Activated CD4-positive, alpha-beta T cell treated with anti-CD3 and anti-CD28 coated beads, Interleukin-2, amount 50 U/mL, for 4 hours (primary cell): ENCODE results near the gene SAP25.
"Not testable (repeated sequence)": the region's sequence is repeated elsewhere in the genome, so short reads cannot be mapped to it uniquely, and the experiment has no call there.

Experiments used
- DNase-seq, 2 experiments: peaks; one replicate each; pipeline ENCODE4 v3.0.0-alpha.2; 2020

Gene SAP25

DNA sequence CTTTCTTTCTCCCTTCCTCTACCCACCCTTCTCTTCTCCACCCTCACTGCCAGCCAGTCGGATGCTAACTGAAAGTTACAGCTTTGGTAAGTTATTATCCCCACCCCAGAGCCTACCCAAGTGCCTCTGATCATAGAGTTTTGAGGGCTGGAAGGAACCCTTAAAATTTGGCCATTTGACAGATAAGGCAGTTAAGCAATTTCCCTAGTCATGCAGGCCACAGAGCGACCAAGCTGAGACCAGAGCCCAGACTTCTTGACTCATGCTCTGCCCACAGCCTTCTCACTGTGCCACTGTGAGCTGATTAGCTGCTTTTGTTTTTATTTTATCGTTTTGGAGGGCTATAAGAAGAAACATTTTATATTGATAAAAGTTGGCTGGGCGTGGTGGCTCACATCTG is 17.2 kb downstream of the SAP25 start:
- DNase-seq = no peak

DNA sequence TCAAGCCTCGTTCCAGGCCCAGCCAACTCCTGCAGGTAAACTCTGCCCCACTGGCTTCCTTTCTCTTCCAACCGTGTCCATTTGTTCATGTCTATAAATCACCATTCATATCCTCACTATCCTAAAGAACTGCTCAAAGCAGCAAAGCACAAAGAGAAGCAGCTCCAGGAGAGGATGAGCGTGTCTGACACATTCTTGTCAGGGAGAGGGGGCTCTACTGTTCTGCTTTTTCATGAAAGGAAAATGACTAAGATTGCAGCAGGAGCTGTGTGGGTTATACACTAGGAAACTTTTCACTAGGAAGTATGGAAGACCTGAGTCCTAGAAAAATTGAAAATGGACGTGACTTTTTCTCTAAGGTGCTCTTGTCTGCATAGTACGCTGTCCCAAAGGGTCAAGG is 18.0 kb downstream of the SAP25 start:
- DNase-seq = no peak

DNA sequence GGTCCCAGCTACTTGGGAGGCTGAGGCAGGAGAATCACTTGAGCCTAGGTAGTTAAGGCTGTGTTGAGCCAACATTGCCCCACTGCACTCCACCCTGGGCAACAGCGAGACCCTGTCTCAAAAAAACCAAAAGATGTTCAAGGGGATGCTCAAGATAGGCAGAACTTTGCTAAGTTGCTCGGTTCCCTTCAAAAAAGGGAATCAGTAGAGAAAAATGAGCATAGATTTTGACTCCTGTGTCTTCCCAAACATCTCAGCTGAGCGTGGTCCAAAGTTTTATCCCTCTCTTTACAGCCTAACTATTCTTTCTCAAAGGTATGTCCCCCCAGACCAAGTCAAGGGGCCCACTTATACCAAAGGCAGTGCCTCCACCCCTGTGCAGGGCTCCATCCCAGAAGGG is 20.7 kb downstream of the SAP25 start:
- DNase-seq = no peak

DNA sequence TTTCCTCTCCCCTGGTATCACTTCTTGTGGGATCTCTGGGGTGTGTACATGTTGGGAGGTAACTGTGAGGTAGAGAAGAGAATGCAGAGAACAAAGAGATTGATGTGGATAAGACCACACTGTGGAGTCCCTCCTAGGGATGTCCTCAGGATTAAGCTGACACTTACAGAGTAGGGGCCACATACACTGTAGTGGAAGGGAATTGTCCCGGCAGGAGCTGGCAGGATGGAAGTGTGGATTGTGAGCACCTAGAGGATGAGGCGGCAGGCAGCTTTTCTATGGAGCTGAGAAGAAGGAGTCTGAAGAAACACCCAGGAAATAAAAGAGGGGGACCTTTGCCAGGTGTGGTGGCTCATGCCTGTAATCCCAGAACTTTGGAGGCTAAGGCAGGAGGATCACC is 21.2 kb downstream of the SAP25 start:
- DNase-seq = no peak

DNA sequence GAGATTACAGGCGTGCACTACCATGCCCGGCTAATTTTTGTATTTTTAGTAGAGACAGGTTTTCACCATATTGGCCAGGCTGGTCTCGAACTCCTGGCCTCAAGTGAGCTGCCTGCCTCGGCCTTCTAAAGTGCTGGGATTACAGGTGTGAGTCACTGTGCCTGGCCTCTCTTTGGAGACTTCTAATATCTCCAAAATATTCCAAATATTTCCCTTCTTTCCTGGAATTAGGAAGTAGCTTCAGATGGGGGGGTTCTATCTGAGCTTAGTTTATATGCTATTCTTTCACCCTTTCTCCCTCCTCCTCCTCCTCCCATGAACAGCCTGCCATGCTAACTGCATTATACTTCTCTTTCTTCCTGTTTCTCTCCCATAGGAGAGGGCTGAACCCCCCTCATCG is 25.3 kb downstream of the SAP25 start:
- DNase-seq = not testable (repeated sequence)

DNA sequence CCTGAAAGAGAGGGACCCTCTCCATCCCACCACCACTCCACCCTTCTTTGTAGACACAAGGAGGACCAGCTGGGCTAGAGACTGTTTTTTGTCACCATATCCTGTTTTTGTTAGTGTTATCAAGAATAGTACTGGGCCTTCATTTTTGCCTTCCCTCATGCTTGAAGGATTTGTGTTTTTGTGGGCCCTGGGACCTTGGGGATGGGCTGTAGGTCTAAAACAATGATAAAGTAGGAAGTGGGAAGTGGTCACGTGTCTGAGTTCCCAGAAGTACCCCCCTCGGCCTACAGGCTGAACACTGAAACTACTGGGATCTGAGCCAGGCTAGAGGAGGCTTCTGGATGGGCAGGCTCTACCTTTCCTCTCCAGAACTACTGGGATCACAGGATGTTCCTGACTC is 25.8 kb downstream of the SAP25 start:
- DNase-seq = no peak

DNA sequence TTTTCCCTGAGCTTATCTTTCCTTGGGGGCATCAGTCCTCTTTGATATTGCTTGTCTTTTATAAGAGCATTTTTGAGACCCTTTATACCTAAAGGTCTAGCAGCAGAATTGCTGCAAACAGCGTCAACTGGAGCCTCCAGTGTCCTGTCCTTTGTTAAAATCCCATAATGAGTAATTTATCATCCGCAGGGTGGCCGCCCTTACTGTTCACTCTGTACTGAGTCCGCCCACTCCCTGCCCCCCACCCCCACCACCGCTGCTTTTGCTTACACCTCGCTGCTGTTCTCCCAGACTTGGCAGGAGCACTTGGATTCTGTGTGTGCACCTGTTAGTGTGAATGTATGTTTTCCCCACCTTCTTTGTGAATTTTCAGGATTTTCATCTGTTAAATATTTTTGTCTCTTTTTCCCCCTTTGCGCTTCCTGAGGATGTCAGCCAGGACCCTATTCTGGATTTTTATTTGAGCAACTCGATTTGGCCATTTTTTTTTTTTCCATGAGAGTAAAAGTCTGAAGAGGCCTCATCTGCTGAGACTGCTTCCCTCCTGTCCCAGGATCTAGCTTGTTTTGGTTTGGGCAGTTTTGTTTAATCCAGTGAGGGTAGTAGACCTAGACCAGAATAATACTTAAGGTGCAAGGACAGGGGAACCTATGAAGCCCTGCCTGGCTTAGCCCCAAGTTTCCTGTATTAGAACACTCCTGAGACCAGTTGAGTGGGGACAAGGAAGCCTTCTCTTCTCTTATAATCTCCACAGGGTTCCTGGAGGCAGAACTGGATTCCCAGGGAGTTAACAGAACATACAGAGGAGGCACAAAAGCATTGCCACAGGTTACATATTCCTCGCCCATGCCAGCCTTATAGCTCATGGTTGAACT is 26.5 kb downstream of the SAP25 start:
- no peak for DNase-seq

DNA sequence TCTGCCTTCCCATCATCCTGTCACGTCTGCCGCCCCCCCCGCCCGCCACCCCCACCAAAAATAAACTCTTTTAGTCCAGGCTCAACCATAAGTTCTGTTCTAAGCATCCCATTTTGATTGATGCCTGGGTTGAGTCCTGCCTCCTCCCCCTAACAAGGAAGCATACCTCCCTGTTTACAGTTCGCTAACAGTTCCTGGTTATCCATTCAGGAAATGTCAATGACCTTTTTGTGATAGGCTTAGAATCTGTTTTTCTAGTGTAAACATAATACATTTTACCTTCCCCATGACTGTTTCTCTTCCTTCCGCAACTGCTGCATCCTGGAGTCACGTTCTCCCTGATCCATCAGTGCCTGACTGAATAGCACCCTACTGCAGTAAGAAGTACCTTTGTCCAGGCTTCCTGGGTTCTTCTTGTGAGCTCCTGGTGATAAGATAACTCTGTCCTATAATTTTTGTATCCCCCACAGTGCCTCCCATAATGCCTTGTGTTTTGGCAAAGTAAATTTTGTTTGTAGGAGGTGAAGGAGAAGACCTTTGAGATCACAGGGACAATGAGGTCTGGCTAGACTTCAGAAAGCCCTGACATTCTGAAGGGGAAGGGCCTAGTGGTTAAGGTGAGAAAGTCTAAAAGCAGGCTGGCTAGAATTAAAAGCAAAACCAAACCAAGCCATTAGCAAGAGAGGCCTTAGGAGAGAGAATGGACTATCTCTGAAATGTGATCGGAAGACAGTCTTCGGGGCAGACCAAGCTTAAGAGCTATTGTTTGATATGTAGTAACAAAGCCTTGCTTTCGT is 27.4 kb downstream of the SAP25 start:
- no peak for DNase-seq

DNA sequence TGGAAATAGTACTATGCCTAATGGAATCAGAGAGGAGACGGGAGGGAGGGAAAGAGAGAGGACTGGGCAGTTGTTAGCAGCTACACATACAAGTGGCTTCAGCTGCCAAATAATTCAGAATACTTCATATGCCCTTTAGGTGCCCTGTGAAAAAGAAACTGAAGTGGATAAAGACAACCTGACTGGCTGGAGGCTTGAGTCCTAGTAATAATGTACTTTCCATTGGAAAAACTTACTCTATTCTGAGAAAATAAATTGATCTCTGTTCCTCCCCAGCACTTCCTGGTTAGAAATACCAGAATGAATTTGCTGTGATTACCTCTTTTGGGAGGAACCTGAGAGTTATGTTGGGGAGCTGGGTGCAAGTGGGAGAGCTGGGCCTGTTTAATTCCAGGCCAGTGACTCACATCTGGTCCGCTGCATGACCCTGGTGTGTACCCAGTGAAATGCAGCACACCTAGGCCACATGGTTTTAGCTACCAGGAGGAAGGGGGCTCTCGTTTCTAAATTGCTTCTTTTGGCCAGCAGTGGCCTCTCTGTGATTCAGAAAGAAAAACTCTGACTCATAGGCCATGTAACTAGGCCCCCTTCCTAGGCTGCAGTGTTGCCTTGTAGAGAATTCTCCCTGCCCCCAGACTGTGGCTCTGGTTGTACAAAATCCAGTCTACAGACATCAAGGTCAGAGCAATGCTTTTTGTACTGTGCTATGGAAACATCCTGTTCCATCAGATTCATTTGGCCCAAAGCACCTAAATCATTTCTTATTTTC is 28.2 kb downstream of the SAP25 start:
- DNase-seq = peak; percentile 25 to 43

DNA sequence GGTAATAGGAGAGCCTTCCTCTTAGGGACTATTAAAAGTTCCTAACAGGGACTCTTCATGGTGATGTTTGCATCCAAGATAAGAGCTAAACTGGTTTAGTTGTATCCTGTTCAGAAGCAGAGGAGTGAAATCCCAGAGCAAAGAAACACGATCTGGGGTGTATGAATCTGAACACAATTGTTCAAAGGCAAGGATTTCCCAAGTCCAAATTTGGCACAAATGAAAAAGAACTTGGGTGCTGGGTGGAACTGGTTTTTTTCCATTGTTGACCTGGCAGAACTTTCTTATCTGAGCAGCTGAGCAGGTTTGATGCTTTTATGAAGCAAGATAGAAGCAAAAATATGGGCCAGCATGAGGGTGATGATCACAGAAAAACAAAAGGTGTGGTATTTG is 28.7 kb downstream of the SAP25 start:
- no peak for DNase-seq

DNA sequence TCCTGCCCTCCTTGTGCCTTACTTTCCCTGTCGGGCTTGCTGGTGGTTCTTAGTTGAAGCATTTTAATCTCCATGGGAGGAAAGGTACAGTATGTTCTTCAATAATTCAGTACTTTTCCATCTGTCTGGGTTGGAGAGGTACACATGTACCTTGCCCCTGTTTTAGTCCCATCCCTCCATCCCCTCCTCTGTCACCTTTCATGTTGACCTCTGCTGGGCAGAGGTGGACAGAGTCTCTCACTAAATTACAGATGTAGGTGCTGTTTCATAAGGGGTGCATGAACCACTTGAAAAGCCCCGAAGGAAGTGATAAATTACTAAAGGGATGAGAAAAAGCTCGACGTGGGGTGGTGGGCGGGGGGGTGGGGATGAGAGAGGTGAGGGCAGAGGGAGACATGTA is 29.3 kb downstream of the SAP25 start:
- DNase-seq = no peak

DNA sequence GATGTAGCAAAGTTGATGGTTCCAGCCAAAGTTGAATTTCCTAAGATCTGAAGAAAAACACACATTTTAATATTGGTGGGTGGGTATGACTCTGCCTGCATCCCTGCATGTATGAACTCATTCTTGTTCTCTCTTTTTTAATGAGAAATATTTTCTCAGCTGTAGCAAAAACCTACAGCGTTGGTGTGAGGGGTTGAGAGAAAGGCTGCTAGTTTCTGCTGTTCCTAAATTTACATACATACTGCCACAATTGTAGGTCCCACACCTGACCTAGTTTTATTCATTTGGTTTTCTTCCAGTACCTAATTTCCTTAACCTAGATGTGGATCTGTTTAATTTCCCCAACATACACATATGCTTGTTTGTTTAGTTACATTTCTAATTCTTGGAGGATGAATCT is 30.1 kb downstream of the SAP25 start:
- no peak for DNase-seq

DNA sequence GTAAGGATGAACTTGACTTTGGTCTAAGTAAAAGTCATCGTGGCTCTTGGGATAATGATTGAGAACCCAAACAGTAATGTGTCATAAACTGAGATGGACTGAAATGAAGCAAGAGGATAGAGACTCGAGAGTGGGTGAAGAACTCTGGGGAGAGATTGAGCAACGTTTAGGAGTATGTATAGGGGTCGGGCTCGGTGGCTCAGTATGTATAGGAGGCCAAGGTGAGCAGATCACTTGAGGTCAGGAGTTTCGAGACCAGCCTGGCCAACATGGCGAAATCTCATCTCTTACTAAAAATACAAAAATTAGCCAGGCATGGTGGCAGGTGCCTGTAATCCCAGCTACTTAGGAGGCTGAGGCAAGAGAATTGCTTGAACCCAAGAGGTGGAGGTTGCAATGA is 32.4 kb downstream of the SAP25 start:
- not testable (repeated sequence) for DNase-seq

DNA sequence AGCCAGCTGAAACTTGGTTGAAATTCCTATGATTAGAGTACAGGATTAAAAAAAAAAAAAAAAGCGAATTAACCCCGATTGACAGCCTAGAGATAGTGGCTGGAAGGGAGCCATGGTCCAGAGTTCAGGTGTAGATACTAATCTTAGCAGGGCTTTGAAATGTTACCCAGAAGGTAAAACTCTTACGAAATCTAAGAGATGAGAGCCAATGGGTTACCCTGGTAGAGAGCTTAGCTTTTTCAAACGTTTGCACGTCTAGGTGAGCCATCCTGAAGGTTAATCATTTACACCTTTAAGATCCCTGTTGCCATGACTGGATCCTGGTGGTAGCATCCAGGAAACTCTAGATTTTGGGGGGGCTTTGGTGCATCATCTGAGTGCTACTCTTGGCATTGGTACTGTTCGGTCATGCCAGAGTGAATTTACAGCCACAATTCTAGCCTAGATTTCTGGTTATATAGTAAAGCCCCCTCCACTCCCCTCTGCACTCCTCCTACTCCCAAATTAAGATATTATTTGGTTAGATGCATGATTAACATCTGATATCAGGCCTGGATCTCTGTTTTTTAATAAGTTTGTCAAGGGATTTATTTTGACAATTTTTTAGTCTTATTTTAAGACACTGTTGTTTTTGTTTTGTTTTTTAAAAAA is 33.5 kb downstream of the SAP25 start:
- DNase-seq = no peak

DNA sequence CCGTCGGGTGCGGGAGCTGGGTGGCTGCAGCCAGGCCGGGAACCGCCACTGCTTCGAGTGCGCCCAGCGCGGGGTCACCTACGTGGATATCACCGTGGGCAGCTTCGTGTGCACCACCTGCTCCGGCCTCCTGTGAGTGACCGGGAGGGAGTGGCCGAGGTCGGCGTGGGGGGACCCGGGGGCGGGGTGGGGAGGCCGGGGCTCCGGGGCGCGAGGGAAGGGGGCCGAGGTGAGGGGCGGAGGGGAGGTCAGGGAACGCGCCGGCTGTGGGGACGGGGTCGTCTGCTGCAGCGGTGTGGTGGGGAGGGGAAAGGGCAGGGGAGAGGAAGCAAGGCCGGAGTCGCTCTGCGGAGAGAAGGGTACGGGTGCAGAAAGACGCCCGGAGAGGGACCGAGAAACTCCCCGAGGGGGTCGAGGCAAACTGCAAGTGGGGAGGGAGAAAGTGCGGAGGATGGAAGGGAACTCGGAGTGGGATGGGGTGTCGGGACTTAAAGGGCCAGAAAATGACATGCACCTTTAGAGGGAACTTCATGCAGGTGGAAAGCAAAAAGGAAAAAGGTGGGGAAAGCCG is 34.2 kb downstream of the SAP25 start:
- no peak for DNase-seq

DNA sequence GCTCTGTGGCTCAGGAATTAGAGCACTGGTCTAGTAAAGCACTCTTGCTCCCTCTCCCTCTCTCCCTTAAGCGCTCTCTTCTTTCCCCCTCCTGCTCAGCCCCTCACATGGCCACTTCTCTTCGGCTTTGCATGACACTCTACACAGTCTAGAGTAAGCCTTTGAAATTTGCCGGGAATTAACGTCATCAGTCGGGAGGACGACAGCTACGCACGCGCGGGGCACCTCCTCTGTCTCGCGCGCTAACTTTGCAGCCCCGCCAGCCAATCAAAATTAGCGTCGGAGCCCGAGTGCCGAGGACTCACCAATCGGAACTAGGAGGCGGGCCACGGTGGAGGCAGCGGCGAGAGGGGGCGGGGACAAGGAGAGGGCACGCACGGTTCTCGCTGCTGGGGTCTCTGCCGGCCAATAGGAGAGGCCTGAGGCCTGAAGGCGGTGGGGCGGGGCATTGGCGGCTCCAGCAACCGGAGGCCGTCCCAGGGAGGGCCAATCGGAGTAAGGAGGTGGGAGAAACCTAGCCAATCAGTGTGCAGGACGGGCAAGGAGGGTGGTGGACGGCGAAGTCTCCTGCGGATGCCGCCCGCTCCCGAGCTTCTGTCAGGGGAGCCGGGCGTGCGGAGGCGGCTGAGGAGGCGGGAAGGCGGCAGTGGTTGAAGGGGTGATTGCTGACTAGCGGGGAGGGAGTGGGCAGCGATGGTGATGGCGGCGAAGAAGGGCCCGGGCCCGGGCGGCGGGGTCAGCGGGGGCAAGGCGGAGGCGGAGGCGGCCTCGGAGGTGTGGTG is 34.9 kb downstream of the SAP25 start, which contains the start of gene AGFG2:
Gene AGFG2, plus strand, starts transcription at position 550 of the 782 bp plus-strand sequence. Its CDS starts 144 bp downstream, at position 694.
- peak; percentile 100 for DNase-seq

DNA sequence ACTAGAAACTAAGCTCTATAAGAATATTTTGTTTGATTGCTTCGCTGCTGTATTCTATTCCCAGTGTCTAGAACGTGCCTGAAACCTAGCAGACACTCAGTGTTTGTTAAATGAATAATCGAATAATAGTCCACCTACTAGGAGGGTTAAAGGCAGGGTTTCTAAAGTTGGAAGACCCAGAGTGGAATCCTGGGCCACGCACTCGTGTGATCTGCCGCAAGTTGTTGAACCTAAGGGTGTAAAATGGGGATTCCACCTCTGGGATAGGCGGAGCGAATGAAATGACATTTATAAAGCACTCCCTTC is 35.4 kb downstream of the SAP25 start:
- DNase-seq = no peak

DNA sequence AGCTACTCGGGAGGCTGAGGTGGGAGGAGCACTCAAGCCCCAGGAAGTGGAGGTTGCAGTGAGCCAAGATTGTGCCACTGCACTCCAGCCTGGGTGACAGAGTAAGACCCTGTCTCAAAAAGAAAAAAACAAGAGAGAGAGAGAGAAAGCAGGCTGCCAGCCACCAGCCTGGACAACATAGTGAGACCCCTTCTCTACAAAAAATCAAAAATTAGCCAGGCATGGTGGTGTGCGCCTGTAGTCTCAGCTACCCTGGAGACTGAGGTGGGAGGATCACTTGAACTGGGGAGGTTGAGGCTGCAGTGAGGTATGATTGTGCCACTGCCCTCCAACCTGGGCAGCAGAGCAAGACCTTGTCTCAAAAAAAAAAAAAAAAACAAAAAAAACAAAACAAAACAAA is 37.0 kb downstream of the SAP25 start:
- DNase-seq = not testable (repeated sequence)

DNA sequence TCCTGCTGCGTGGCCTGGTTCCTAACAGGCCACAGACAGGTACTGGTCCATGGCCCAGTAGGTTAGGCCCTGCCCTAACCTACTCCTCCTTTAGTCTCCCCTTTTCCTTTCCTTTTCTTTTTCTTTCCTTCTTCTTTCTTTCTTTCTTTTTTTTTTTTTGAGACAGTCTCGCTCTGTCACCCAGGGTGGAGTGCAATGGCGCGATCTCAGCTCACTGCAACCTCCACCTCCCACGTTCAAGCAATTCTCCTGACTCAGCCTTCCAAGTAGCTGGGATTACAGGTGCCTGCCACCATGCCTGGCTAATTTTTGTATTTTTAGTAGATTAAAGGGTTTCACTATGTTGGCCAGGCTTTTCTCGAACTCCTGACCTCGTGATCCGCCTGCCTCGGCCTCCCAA is 37.7 kb downstream of the SAP25 start:
- not testable (repeated sequence) for DNase-seq

DNA sequence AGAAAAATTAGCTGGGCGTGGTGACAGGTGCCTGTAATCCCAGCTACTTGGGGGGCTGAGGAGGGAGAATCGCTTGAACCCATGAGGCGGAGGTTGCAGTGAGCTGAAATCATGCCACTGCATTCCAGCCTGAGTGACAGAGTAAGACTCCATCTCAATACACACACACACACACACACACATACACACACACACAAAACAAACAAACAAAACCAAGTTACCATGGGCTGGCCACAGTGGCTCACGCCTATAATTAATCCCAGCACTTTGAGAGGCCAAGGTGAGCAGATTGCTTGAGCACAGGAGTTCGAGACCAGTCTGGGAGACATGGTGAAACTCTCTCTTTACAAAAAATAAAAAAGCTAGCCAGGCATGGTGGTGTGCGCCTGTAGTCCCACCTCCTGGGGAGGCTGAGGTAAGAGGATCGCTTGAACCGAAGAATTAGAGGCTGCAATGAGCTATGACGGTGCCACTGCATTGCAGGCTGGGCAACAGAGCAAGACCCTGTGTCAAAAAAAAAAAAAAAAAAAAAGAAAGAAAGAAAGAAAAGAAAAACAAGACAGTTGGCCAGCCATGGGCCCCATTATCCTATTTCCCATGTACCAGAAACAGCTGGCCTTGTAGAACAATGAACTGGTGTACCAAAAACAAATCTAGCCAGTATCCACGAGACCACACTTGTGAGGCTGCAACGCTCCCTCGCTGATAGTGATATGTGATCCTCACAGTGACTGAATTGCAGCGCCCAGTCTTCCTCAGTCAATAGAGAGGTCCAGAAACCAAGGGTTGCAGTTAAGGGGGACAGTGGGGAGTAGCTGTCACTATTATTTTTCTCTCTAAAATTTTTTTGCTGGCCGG is 41.3 kb downstream of the SAP25 start:
- DNase-seq = no peak
